Endothelial cell of hepatic sinusoid (primary cell): ENCODE data around the gene PDE1C.

Experiments used
- in situ Hi-C: cut with HindIII; loops from 2 replicates; pipeline ENCODE4 v1.10.0; 2017; ENCODE audit warnings: low sequenced_read_pairs

PDE1C gene

DNA sequence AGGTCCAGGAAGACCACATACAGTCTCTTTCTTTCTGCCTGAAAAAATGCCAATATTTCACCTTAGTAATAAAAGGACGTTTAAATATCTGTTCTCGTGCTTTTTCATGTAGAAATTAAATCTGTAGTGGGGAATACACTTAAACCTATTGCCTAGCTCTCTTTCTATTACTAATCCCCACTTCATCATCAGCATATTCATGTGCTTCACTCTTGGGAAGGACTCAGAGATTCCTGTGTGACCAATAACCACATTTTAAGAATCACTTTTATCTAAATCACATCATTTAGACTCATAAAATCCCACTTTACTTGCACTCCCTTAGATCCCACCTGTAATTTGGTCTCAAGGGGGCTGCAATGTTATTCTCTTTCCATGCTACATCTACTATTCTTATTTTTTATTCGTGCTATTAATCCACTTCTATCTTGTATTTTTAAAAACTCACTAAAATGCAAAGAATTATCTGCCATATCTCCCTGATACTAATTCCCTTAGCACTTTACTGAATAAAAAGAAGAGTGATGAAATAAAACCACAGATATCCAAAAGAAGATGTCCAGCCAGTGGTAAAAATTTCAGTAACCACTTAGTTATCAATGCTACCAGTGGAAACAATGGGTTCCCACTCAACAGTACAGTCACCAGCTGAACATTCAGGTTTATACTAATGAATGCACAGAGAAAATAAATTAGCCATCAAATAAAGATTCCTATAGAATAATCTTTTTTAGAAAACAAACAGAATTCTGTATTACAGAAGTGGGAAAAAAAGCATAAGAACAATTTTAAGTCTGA, 281.1 kb downstream of the PDE1C start:
- in situ Hi-C loops, result no loop called here

DNA sequence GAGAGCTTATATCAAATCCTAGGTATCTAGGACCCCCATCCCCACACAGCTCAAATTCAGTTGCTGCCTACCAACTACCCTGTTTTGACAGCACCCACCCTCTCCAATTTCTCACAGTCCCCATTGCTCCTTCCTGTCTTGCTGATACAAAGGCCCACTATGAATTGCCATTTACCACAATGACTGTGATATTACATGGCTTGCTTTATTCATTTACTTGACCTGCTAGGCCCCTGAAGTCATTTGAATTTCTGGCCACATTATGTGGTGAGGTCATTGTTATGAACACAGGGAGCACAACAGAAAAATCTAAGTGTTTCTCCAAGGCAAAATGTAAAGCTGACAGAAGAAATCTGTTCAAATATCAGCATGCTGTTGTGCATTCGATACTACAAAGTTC, 281.8 kb downstream of the PDE1C start:
- in situ Hi-C loops, result no loop called here

DNA sequence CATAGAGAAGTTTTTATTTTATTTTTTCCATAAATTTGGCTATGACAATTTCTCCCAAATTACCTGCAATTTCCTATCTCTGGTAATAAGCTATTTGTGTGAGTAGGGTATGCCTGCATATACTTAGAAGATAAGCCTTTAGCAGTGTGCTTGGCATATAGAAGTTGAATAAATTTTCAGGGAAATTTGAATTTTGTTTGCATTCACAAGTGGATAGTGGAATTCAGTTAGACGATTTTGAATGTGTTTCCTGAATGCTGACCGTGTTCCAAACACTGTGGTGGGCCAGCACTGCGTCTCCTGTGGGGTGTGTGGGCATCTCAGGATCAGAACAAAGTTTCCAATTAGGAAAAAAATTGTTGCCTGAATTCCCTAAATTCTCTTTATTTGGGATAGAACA, 283.9 kb downstream of the PDE1C start:
- in situ Hi-C loops, result no loop called here

DNA sequence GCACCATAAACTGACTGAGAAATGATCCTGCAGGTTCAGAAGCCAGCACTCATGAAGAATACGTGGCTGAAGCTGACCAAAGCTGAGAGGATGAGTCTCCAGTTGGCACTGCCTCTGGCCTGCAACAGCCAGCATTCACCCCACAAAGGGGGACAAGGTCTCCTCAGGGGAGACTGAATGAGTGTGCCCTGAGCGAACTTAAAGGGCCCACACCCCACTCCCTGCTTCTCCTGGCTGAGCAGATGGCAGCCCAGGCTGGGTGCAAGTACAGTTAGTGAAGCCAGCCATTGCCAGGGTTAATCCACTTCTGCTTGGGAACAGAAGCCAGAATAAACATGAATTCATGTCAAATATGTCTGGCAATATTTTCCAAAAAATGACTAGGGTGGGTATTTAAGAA, 285.1 kb downstream of the PDE1C start:
- in situ Hi-C loops, result no loop called here

DNA sequence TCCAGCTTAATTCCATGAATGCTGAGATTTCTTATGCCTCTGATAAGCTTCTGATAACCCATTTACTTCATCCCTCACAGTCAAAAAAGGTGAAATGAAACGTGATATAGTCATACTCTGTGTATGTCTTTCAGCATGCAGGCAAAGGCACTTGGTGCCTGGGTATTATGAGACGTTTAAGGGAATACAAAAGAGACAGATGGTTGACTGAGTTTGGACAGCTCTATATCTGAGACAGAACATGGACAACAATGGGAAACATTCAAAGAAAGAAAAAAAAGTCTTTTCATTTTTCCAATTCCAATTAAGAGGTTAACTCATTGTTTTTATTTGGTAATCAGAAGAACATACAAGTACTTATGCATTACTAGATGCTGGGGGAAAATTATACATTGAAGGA, 287.0 kb downstream of the PDE1C start:
- in situ Hi-C loops, result no loop called here

DNA sequence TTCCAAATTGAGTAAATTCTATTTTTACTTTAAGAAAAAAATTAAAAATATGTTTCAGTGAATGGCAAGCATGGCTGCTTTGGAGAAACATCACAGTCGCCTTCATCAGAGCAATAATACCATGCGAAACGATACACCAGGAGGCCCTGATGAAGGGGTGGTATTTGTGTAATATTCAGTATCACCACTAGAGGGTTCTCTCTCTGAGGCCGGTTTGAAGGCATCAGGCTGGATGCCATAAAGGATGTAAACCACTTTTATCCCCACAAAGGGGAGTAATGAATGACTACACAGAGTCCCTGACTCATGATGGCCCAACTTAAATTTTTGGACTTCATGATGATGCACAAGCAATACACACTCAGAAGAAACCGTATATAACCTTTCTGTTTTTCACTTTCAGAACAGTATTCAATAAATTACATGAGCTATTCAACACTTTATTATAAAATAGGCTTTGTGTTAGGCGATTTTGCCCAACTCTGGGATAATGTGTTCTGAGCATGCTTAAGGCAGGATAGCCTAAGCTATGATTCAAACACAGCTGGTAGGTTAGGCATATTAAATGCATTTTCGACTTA, 287.7 kb downstream of the PDE1C start:
- in situ Hi-C loops, result no loop called here

DNA sequence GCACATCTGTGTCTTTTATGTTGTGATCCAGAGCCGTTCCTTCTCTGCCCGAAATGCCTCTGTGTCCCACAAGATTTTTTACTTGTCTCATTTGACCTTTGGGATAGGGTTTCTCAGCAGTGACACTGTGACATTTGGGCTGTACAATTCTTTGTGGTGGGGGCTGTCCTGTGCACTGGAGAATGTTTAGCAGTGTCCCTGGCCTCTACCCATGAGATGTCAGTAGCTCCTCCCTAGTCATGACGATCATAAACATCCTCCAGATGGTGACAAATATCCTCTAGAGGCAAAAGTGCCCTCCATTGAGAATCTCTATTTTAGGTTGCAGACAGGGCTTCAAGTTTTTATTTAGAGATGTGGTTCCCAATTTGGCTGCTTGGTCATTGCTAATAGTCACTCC, 291.9 kb downstream of the PDE1C start:
- in situ Hi-C loops, result no loop called here

DNA sequence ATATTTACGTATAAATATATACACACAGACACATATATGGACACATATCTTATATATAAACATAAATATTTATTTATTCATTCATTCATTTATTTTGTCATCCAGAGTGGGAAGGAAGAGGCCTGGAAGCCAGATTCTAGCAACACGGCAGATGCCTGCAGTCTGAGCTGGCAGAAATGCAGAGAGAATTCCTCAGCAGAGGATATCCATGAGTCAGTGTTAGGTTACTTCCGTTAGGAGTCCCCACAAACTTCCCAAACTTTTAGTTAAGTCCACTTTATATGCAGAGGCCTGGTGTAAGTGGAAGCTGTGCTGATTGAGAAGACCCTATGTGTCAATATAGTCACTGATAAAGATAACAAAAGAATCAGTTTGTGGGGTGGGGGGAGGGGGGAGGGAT, 293.6 kb downstream of the PDE1C start:
- in situ Hi-C loops, result no loop called here

DNA sequence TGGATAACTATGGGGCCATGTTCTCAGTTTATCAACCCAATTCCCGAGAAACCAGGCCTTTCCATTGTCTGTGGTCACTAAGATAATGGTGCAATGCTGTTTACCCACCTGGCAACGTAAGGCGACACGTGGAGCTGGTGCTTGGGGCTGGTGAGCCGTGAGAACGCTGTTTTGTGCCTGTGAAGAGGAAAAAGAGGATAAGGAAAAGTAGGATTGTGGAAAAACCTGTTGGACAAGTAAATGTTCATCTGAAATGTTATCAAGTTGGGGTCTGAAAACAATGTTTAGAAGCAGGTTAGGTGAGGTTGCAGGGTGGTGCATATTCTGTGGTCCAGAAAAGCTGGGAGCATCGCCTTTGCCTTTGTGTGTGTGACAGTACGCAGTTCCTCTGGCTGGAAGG, 294.7 kb downstream of the PDE1C start:
- in situ Hi-C loops, result no loop called here

DNA sequence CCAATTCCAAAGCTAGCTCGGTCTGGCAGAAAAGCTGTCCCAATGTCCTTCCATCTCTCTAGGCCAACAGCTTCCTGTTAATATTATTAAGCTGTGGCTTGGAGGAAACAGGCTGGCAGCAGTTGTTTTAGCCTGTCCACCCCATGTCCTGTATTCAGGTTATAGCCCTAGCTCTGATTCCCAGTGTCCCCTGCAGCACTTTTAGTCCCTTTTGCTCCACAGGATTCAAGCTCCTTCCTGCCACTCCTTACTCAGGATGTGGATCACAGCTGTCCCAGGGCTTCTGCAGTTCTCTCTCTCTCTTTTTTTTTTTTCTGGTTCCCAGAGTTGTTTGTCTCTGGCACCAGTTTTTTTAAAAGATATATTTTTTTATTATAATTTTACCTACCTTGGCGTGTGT, 298.0 kb downstream of the PDE1C start:
- in situ Hi-C loops, result no loop called here

DNA sequence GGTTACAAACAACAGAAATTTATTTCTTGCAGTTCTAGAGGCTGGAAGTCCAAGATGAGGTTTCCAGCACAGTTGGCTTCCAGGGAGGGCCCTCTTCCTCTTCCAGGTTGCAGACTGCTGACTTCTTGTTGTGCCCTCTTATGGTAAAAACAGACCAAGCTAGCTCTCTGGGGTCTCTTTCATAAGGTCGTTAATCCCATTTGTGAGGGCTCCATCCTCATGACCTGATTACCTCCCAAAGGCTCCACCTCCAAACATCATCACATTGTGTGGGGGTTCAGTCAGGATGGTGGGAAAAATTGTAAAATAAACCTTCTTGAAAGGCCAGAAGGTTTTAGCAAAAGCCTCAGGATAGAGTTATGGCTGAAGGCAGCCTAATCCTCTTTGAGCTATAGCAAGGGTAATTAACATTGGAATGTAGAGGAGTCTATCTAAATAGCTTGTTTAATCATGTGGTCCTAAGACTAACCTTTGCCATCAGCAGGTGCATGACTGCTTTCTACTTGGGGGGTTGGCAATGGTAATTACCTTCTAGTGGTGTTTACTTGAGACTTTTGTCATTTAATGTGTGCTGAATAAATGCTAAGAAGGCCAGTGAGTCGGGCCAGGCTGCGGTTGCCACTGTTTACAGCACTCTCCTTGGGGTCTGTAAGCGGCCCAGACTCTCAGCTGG, 302.4 kb downstream of the PDE1C start:
- in situ Hi-C loops, result no loop called here

DNA sequence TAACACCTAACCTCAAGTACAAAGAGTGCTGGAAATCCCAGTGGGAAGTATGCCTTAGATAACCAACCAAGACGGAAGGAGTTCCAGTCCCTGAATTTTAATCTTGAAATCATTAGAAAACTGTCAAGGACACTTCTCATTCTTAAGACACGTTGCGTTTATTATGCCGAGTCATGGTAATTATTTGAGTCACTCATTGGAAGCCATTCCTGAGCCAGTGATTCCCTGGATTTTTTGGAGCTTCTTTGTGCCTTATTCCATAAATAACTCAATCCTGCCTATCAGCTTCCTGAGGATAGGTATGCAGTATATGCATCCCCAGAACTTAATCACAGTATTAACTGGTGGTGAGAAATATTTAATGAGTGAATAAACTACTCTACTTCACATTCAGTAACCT, 305.7 kb downstream of the PDE1C start:
- in situ Hi-C loops, result no loop called here

DNA sequence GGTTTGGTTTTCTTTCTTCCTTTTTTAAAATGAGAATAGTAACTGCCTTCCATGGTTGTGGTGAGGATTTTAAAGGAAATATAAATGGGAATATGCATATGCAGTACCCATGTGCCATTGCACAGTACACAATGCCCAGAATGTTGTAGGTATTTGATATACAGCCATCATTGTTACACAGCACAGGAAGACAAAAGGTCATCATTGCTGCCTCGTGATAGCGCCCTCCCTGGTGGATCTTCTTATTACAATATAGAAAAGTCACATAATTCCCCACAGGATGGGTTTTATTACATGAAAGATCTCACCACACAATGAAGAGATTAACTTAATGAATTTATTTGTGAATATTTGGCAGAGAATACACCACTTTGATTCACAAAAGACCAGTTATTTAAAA, 306.7 kb downstream of the PDE1C start:
- in situ Hi-C loops, result no loop called here

DNA sequence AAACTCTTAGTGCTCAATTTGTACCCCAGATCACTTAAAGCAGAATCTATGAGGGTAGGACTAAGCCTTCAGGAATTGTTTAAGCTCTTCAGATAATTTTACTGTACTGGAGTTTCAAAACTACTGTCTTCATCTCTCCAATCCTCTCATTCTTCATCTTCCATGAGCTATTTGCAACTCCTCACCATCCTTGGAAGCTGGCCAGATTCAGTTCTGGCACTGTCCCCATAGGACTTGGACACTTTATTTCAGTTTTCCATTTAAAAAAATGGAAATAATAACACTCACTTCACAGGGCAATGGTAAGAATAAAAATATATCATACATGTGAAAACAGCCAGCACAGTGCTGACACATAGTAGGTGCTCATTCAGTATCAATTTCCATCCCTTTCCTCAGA, 308.6 kb downstream of the PDE1C start:
- in situ Hi-C loops, result no loop called here

DNA sequence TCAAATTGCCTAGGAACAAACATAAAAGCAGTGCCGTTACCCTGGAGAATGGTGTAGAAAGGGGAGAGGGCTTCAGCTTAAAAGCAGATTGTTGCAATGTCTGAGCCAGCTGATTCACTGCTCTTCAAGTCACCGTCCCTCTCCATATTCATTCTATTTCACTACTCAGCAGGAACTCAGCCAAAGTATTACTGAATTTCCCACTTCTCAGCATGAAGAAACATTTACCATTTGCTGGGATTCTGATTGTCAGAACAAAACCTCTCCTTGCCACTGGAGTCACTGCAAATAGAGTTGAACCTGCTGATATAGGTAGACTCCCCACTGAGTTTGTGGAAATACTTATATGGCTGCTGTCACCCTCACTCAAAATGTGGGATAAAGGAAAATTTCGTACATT, 311.5 kb downstream of the PDE1C start:
- in situ Hi-C loops, result no loop called here

DNA sequence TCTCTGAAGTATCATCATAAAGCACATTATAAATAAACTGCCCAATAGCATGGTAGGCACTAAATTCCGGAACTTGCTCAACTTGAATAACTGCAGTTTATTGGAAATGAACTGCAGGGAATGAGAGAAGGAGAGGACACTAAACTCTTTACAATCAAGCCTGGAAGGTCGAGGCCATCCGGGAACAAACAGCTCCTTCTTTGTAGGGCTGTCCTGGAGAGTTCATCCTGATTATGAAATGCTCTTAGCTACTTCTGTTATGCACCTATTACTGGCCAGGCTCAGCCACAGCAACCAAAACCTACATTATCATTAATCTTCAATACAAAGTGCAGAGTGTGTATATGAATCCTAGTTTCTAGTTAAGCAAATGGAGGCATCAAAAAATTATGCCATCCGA, 318.5 kb downstream of the PDE1C start:
- in situ Hi-C loops, result no loop called here

DNA sequence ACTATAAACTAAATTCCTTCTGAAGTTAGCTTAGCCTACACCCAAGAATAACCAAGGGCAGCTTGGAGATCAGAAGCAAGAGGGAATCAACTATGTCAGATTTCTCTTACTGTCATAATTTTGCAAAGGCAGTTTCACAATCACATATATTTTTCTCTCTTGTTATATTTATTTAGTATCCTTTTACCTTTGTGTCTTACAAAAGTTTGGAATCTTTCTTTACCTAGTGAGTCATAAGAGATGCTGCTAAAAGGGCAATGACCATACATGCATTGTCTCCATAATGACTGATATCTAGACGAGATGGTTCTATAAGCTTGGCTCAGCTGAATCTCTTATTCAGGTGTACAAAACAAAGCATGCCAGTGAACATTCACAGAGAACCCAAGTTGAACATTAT, 322.1 kb downstream of the PDE1C start:
- in situ Hi-C loops, result no loop called here

DNA sequence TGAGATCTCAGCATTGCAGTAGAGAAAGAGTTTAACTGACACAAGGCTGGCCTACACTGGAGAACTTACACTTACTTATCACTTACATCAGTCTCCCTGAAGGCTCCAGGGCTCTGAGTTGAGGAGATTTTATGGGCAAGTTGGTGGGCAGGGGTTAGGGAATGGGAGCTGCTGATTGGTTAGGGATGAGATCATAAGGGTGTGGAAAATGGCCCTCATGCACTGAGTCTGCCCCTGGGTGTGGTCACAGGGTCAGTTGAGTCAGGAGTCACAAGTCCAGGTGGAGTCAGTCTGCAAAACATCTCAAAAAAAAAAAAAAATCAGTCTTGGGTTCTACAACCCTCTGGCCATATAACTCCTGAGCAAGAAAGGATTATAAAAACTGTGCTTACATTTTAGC, 322.7 kb downstream of the PDE1C start:
- in situ Hi-C loops, result no loop called here

DNA sequence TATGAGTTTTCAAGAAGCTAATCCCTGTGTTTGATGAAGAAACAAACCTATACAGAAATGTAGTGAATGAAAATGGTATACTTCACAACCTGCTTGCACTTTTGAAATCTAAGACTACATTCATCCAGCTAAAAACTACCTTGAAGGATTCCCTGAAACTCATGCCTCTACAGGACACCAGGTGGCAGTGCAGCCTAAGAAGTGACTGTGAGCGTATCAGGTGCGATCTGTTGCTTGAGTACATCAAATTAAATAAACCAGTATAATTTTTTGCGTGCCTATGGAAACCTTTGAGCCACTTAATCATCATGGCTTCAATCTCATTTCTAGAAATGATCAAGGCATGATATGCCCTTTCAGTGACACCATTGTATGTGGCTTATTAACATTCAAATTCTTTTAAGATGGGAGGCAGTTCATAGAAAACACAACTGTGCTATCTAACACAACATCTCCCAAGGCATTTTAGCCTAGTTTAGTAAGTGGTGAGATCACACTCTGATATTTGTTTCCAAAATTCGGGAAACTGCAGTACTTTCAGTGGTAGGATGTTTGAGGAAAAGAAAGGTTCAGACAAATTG, 325.8 kb downstream of the PDE1C start:
- in situ Hi-C loops, result loop anchor here (5.0 kb wide), 1 partner anchor 463 kb away; no protein-coding TSS in a partner anchor

DNA sequence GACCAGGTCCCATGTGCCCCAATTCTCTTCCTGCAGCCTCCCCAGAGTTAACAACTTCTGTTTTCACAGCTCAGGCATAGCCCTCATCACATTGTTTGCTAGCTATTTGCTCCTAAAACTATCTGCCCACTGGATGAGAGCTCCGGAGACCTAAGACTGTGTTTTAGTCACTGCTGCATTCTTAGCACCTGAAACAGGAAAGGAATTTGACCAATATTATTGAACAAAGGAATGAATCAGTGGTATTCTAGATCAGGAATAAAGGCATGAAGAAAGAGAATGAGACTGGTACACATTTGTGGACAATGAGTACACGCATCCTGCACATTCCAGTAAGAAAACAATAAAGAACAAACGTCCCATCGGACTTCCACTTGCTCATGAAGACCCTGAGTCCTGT, 328.4 kb downstream of the PDE1C start:
- in situ Hi-C loops, result loop anchor here (5.0 kb wide), 1 partner anchor 465 kb away; no protein-coding TSS in a partner anchor

DNA sequence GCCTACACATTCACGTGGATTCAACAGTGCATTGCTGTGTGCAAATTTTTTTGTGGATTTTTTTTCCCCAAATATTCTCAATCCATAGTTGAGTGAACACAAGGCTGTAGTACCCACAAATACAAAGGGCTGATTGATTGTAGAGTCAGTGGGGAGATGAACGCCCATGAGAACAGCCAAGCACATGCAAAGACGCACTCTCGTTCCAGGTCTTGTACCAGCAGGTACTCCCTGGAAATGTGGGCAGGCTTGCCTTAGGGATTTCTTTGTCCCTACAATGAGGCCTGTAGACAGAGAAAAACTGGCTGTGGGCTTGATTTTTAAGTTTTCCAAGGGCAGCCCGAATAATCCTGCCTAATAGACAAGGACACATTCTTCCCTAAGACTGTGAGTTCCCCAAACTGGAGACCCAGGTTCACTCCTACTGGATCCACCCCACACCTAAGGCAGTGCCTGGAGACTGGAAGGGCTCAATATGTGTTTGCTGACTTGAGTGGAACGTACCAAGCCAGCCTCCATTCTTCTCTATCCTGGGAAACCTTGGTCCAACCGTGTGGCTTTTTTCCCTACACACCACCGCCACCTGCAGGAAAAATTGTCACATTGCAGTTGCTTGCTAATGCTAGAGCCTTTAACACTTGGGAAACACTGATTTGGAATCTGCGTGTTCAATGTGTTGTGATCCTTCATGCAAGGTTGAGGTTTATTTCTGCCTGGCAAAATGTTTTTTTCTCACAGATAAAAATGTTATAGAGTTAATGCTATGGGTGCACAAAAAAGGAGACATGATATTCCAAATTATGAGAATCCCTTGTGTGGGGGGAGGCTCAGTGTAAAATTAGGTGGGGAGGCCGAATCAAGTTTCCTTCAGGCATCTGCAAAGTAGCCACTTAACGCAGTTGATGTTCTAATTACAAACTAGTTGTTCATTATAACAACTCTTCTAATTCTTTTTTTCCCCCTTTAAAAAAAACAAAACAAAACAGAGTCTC, 333.9 kb downstream of the PDE1C start:
- in situ Hi-C loops, result no loop called here
